Measurements from ENCODE around the gene TMTC3. TPM values are rescaled to one million over a fixed set of nuclear protein-coding genes. Genes with fewer than 3 reads are reported as not detected.
"Not testable (repeated sequence)": the region's sequence is repeated elsewhere in the genome, so short reads cannot be mapped to it uniquely, and the experiment has no call there.

Gene TMTC3
- total RNA-seq, 2 experiments from 2014 or later = 6.1 to 6.4 TPM

DNA sequence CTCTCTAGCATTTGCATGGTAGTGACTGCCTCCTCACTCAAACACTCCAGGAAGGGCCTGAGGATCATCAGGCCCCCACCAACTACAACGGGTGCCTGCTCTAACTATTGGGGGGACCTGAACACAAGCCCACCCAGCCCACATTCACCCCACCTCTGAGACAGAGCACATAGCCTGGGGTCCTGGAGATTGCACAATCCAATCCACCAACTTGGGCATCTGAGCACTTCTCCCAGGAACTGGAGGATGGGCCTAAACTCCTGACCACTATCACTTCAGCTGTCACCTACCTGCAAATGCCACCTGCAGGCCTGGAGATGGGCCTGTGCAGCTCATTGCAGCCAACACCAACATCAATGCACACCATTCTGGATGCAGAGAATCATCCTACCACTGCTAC lies 66.6 kb downstream of the TMTC3 start:
- ChIA-PET POLR2A (no interaction called here), CTCF (no interaction called here)
- no peak overlapping the region for H3K4me3 Mint-ChIP-seq
- peaks cover 2% of the 10 kb centered on the region for H3K27me3 Mint-ChIP-seq
- H3K36me3 Mint-ChIP-seq (ENCODE audit: low read depth) = no peaks in the 10 kb centered on the region
- no peak for DNase-seq
- no peaks in the 10 kb centered on the region for H3K4me1 Mint-ChIP-seq
- peaks cover 27% of the 10 kb centered on the region for H3K9me3 Mint-ChIP-seq
- no peak overlapping the region for H3K27ac Mint-ChIP-seq

DNA sequence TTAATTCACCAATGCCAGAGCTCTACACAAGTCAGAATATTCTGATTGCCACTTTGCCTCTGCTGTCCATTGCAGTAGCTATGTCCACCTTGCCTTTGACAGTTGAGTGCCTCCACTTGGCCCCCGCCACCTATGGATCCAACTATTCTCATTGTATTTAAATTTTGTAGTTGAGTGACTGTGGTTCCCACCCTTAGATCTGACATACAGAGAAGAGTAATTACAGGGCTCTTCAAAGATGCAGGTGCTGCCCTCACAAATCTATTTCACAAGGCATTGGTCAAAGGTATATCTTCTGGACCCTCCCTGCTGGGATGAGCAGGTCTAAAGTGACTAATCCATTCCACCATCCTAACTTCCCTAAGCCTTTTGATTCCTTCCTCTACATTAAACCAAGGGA lies 68.2 kb downstream of the TMTC3 start:
- H3K4me3 Mint-ChIP-seq; H3K36me3 Mint-ChIP-seq (ENCODE audit: low read depth); POLR2A ChIA-PET; DNase-seq; H3K4me1 Mint-ChIP-seq; CTCF ChIA-PET; H3K27ac Mint-ChIP-seq; H3K27me3 Mint-ChIP-seq: not testable (repeated sequence)
- H3K9me3 Mint-ChIP-seq = peaks cover 26% of the 10 kb centered on the region

DNA sequence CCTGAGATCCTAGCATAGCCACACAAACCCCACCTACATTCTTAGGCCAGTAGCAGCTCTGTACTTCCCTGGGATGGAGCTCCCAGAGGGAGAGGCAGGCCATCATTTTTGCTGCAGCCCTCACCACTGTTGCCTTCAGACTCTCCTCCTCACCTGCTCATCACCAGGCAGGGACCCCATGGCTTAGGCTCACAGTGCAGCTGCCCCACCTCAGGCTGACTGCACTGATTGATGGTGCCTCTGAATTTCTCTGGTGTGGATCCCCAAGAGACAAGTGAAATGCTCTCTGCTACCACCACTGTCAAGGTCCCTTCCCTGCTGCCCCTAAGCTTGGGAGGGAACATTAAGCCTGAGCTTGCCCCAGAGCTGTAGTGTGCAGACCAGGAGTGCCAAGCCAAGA lies 76.2 kb downstream of the TMTC3 start:
- Mint-ChIP-seq H3K4me3 (no peak overlapping the region), H3K4me1 (no peaks in the 10 kb centered on the region), H3K9me3 (peaks cover 29% of the 10 kb centered on the region), H3K27me3 (no peaks in the 10 kb centered on the region), H3K36me3 (ENCODE audit: low read depth) (no peaks in the 10 kb centered on the region), H3K27ac (no peak overlapping the region)
- no peak for DNase-seq
- POLR2A ChIA-PET = no interaction called here
- CTCF ChIA-PET = interaction anchor here (0.6 to 0.8 kb wide), 2 partner anchors 59 to 81 kb away, joined by 3 to 4 read pairs; no protein-coding TSS in a partner anchor

DNA sequence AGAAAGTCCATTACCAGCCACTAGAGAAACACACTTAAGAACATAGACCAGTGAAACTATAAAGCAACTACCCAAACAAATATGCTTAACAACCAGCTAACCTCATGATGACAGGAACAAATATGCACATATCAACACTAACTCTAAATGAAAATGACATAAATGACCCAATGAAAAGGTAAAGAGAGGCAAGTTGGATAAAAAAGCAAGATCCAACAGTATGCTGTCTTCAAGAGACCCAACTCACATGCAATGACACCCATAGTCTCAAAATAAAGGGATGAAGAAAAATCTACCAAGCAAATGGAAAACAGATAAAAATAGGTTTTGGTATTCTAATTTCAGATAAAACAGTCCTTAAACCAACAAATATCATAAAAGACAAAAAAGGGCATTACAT lies 77.8 kb downstream of the TMTC3 start:
- H3K4me1 Mint-ChIP-seq = no peaks in the 10 kb centered on the region
- H3K27ac Mint-ChIP-seq = no peak overlapping the region
- H3K36me3 Mint-ChIP-seq (ENCODE audit: low read depth) = no peaks in the 10 kb centered on the region
- POLR2A ChIA-PET = no interaction called here
- no peak for DNase-seq
- H3K27me3 Mint-ChIP-seq = no peaks in the 10 kb centered on the region
- H3K9me3 Mint-ChIP-seq = peaks cover 23% of the 10 kb centered on the region
- CTCF ChIA-PET = no interaction called here
- H3K4me3 Mint-ChIP-seq = no peak overlapping the region

DNA sequence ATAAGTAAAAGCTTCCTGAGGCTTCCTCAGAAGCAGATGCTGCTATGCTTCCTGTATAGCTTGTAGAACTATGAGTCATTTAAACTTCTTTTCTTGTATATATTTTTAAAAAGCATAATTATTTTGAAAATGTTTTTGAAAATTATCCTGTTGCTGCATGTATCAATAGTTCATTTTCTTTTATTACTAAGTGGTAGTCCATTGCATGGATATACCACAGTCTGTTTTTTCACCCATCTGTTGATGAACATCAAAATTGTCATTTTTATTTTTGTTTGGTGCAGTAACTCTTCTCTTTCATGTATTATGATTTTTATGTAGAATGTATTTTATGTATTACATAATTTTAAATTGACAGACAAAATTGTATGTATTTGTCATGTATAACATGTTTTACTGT lies 81.4 kb downstream of the TMTC3 start:
- no peak for DNase-seq
- CTCF ChIA-PET = no interaction called here
- POLR2A ChIA-PET = no interaction called here
- Mint-ChIP-seq H3K4me1 (peaks cover 7% of the 10 kb centered on the region), H3K27me3 (no peaks in the 10 kb centered on the region), H3K36me3 (ENCODE audit: low read depth) (no peaks in the 10 kb centered on the region), H3K27ac (no peak overlapping the region), H3K9me3 (peaks cover 21% of the 10 kb centered on the region), H3K4me3 (no peak overlapping the region)

DNA sequence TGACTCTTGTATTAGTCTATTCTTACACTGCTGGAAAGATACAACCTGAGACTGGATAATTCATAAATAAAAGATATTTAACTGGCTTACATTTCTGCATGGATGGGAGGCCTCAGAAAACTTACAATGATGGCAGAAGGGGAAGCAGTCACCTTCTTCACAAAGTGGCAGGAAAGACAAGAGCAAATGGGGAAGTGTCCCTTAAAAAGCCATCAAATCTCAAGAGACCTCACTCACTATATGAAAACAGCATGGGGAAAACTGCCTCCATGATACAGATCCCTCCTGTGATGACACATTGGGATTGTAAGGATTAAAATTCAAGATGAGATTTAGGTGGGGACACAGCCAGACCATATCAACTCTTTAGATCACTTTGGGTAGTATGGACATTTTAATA lies 83.7 kb downstream of the TMTC3 start:
- CTCF ChIA-PET = no interaction called here
- POLR2A ChIA-PET = no interaction called here
- peaks cover 10% of the 10 kb centered on the region for H3K9me3 Mint-ChIP-seq
- DNase-seq = no peak
- H3K36me3 Mint-ChIP-seq (ENCODE audit: low read depth) = no peaks in the 10 kb centered on the region
- H3K4me1 Mint-ChIP-seq = peaks cover 7% of the 10 kb centered on the region
- no peak overlapping the region for H3K4me3 Mint-ChIP-seq
- H3K27ac Mint-ChIP-seq = no peak overlapping the region
- no peaks in the 10 kb centered on the region for H3K27me3 Mint-ChIP-seq

DNA sequence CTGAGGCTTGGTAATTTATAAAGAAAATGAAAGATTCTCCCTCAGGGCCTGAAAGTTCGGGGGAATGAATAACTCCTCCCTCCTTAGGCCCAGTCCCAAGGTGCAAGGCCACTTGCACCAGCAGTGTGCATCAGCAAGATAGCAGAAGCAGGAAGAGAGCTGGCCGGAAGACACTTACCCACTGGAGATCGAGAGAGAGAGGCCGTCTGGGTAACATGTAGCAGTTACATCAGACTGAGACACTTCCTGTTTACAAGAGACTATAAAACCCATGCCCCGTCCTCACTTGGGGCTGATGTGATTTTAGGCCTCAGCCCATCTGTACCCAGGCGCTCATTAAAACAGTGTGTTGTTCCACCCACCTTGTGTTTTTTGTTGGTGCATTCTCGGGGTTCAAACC lies 85.2 kb downstream of the TMTC3 start:
- POLR2A ChIA-PET = no interaction called here

DNA sequence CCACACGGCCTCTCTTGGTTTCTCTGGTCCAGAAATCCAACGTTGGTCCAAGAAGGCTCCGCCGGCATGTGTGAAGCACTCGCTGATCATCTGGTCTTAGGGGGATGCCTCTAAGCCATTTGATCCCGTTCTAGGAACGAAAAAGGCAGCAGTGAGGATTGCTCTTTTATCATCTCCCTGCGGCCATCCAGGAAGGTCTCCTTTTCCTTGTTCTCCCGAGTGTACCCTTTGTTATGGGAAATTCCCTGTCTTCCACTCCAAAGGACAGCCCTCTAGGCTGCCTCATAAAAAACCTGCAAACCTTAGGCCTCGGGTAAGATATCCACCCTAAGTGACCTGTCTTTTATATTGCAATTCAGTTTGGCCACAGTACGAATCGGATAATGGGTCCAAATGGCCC lies 85.8 kb downstream of the TMTC3 start:
- Mint-ChIP-seq H3K27me3 (no peaks in the 10 kb centered on the region), H3K4me3 (no peak overlapping the region), H3K27ac (no peak overlapping the region), H3K36me3 (ENCODE audit: low read depth) (no peaks in the 10 kb centered on the region), H3K4me1 (peaks cover 7% of the 10 kb centered on the region), H3K9me3 (peaks cover 7% of the 10 kb centered on the region)
- ChIA-PET CTCF (no interaction called here), POLR2A (no interaction called here)
- no peak for DNase-seq

More for the DNA sequence above, 85.2 kb downstream of the TMTC3 start:
- Mint-ChIP-seq H3K27ac (peak overlapping the region; percentile 31), H3K4me3 (no peak overlapping the region), H3K4me1 (peaks cover 7% of the 10 kb centered on the region), H3K36me3 (ENCODE audit: low read depth) (no peaks in the 10 kb centered on the region), H3K9me3 (peaks cover 7% of the 10 kb centered on the region), H3K27me3 (no peaks in the 10 kb centered on the region)
- no peak for DNase-seq
- CTCF ChIA-PET = no interaction called here

DNA sequence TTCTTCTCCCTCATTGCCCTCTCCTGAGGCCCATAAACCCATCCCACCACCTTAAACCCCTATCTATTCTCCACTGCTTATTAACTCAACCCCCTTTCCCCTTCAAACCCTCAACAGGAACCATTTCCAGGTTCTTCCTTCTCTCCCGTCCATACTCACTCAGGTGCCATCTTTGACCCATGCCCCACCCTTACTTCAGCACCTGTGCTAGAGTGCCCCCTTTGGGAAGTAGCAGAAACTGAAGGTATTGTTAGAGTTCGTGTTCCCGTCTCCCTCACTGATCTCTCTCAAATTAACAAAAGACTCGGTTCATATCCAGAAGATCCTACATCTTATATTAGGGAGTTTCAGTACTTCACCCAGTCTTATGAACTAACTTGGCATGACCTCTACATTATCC lies 86.6 kb downstream of the TMTC3 start:
- H3K4me1 Mint-ChIP-seq = peaks cover 7% of the 10 kb centered on the region
- POLR2A ChIA-PET = no interaction called here

DNA sequence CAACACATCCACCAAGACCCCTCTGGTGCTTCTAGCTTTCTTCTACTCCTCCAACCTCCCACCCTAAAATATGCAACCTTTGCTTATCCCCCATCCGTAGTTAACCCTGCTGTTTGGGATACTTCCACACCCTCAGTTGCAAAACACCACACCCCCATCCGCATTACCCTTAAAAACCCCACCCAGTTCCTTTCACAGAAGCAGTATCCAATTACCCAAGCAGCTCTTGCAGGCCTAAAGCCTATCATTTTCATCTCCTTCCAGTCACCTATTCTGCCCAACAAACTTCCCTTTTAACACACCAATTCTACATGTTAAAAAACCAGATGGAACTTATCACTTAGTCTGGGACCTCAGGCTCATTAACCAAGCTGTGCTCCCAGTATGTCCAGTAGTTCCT lies 88.2 kb downstream of the TMTC3 start:
- Mint-ChIP-seq H3K9me3 (peaks cover 5% of the 10 kb centered on the region), H3K4me3 (no peak overlapping the region), H3K27me3 (no peaks in the 10 kb centered on the region), H3K4me1 (peaks cover 7% of the 10 kb centered on the region), H3K36me3 (ENCODE audit: low read depth) (no peaks in the 10 kb centered on the region), H3K27ac (no peak overlapping the region)
- CTCF ChIA-PET = no interaction called here
- POLR2A ChIA-PET = no interaction called here
- DNase-seq = no peak

More for the DNA sequence above, 86.6 kb downstream of the TMTC3 start:
- Mint-ChIP-seq H3K27ac (no peak overlapping the region), H3K9me3 (peaks cover 5% of the 10 kb centered on the region), H3K4me3 (no peak overlapping the region), H3K27me3 (no peaks in the 10 kb centered on the region), H3K36me3 (ENCODE audit: low read depth) (no peaks in the 10 kb centered on the region)
- CTCF ChIA-PET = no interaction called here
- no peak for DNase-seq

DNA sequence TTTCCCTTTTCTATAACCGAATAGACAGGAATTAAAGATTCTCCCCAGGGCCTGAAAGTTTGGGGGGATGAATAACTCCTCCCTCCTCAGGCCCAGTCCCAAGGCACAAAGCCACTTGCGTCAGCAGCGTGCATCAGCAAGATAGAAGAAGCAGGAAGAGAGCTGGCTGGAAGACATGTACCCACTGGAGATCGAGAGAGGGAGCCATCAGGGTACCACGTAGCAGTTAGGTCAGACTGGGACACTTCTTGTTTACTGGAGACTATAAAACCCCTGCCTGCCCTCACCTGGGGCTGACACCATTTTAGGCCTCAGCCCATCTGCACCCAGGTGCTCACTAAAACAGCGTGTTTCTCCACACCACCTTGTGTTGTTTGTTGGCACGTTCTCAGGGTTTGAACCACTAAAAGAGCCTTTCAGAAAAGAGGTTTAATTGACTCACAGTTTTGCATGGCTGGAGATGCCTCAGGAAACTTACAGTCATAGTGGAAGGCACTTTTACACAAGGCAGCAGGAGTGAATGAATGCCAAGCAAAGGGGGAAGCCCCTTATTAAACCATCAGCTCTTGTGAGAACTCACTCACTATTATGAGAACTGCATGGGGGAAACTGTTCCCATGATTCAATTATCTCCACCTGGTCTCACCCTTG lies 93.2 kb downstream of the TMTC3 start:
- Mint-ChIP-seq H3K27ac (no peak overlapping the region), H3K4me1 (peaks cover 8% of the 10 kb centered on the region), H3K36me3 (ENCODE audit: low read depth) (no peaks in the 10 kb centered on the region), H3K4me3 (no peak overlapping the region), H3K9me3 (peaks cover 8% of the 10 kb centered on the region), H3K27me3 (peaks cover 1% of the 10 kb centered on the region)
- no peak for DNase-seq
- POLR2A ChIA-PET = no interaction called here
- CTCF ChIA-PET = no interaction called here

DNA sequence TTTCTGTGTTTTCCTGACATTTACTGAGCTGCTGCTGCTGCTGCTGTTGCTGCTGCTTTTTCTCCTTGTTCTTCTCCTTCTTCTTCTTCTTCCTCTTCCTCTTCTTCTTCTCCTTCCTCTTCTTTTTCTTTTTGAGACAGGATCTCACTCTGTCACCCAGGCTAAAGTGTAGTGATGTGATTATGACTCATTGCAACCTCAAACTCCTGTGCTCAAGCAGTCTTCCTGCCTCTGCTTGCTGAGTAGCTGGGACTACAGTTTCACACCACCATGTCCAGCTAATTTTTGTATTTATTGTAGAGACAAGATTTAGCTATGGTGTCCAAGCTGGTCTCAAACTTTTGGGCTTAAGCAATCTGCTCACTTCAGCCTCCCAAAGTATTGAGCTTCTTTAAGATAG lies 95.8 kb downstream of the TMTC3 start:
- DNase-seq = no peak
- H3K4me3 Mint-ChIP-seq = no peak overlapping the region
- ChIA-PET CTCF (interaction anchor here (0.6 kb wide), 1 partner anchor 37 kb away, joined by 3 read pairs; no protein-coding TSS in a partner anchor), POLR2A (interaction anchor here (0.6 kb wide), 1 partner anchor 92 kb away, joined by 4 read pairs; no protein-coding TSS in a partner anchor)
- H3K27ac Mint-ChIP-seq = no peak overlapping the region
- H3K4me1 Mint-ChIP-seq = peaks cover 14% of the 10 kb centered on the region
- H3K36me3 Mint-ChIP-seq (ENCODE audit: low read depth) = no peaks in the 10 kb centered on the region
- H3K27me3 Mint-ChIP-seq = peaks cover 1% of the 10 kb centered on the region
- H3K9me3 Mint-ChIP-seq = peaks cover 8% of the 10 kb centered on the region

DNA sequence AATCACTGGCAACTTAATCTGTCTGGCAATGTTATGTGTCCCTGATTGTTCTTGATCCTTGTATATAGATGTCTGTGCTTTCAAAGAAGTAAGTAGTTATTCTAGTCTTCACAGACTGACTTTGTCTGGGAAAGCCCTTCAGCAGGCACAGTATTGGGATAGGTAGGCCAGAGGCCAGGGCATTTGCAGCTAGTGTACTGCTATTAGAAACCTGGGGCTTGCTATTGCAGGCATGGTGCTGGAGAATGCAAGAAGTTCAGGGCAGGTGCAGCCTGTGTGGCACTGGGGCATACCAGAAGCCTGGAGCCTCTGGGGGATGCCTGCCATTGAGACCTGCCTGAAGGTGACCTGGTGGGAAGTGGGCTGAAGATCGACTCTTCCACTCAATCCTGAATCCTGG lies 96.3 kb downstream of the TMTC3 start:
- H3K9me3 Mint-ChIP-seq = peaks cover 8% of the 10 kb centered on the region
- ChIA-PET CTCF (interaction anchor here (0.6 kb wide), 1 partner anchor 37 kb away, joined by 3 read pairs; no protein-coding TSS in a partner anchor), POLR2A (interaction anchor here (0.6 kb wide), 1 partner anchor 92 kb away, joined by 4 read pairs; no protein-coding TSS in a partner anchor)
- H3K27me3 Mint-ChIP-seq = peaks cover 1% of the 10 kb centered on the region
- no peaks in the 10 kb centered on the region for H3K36me3 Mint-ChIP-seq (ENCODE audit: low read depth)
- H3K4me1 Mint-ChIP-seq = peaks cover 16% of the 10 kb centered on the region
- DNase-seq = no peak
- H3K4me3 Mint-ChIP-seq = no peak overlapping the region
- H3K27ac Mint-ChIP-seq = no peak overlapping the region

Measured in activated CD4-positive, alpha-beta T cell treated with anti-CD3 and anti-CD28 coated beads, Interleukin-2, amount 10 ng/mL, durations not matched to agents 7 days and 5 days (primary cell).